KMS-11 (cell line): Measurements from ENCODE around the gene LPP.

Experiments used
- H2AFZ ChIP-seq: fragments of 200-600 bp; sonication (generic); 2 replicates; pipeline ENCODE4 v1.6.1; 2016; ENCODE audit warnings: antibody characterized with exemption, mixed run types, low read depth
- H3K27ac ChIP-seq: fragments of 200-600 bp; sonication (generic); 2 replicates; pipeline ENCODE4 v1.6.1; 2016; ENCODE audit warnings: mild to moderate bottlenecking, mixed run types
- H3K27me3 ChIP-seq: fragments of 200-600 bp; sonication (generic); 2 replicates; pipeline ENCODE4 v1.6.1; 2017; ENCODE audit warnings: mild to moderate bottlenecking, low read depth, mixed run types, moderate library complexity; ENCODE audit not compliant: insufficient read depth
- H3K36me3 ChIP-seq: fragments of 200-600 bp; sonication (generic); 2 replicates; pipeline ENCODE4 v1.6.1; 2017; ENCODE audit warnings: mild to moderate bottlenecking, mixed run types; ENCODE audit not compliant: insufficient read depth
- H3K4me1 ChIP-seq: fragments of 200-600 bp; sonication (generic); 2 replicates; pipeline ENCODE4 v1.6.1; 2016; ENCODE audit warnings: mild to moderate bottlenecking, low read depth, mixed run types; ENCODE audit not compliant: poor library complexity, severe bottlenecking
- H3K4me2 ChIP-seq: fragments of 200-600 bp; sonication (generic); 2 replicates; pipeline ENCODE4 v1.7.0; 2016; ENCODE audit warnings: mild to moderate bottlenecking, mixed run types
- H3K4me3 ChIP-seq: fragments of 200-600 bp; sonication (generic); IDR thresholded peaks from 2 replicates; pipeline ENCODE4 v1.6.1; 2017; ENCODE audit warnings: low read depth, low read length, mixed read lengths; ENCODE audit not compliant: insufficient read depth
- H3K79me2 ChIP-seq: fragments of 200-600 bp; sonication (generic); 2 replicates; pipeline ENCODE4 v1.6.1; 2016; ENCODE audit warnings: low read depth, mixed run types; ENCODE audit not compliant: insufficient read depth
- H3K9ac ChIP-seq: fragments of 200-600 bp; sonication (generic); 2 replicates; pipeline ENCODE4 v1.6.1; 2016; ENCODE audit warnings: mild to moderate bottlenecking, mixed run types
- H4K20me1 ChIP-seq: fragments of 200-600 bp; sonication (generic); 2 replicates; pipeline ENCODE4 v1.6.1; 2016; ENCODE audit warnings: mild to moderate bottlenecking, mixed run types; ENCODE audit not compliant: insufficient read depth
- CTCF ChIP-seq: fragments of 200-600 bp; sonication (generic); conservative IDR thresholded peaks from 2 replicates; pipeline ENCODE4 v1.6.1; 2017; ENCODE audit warnings: low read depth, mild to moderate bottlenecking, antibody characterized with exemption, low read length, moderate library complexity, mixed read lengths

The LPP gene

DNA sequence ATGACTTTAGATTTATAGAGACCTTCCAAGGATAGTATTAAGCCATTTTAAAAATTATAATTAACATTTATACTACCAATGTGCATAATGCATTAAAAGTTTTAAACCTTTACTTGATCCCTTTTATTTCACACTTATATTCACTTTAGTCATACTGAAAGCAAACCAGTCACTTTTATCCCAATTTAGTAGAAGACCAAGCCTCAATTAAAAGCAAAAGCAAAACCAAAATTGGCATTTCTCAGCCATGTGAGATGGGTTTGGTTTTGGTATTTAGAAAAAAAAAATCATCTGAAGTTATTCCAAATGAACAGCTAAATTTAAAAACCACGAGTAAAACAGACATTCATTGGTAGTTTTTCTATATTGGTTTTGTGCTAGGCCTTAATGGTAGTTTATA lies 249.4 kb downstream of the LPP start:
- Histone ChIP-seq H3K27ac (no peak overlapping the region), H3K27me3 (no peaks in the 10 kb centered on the region), H2AFZ (no peak overlapping the region), H3K4me2 (peak overlapping the region; percentile 6; the same call in 1 of the 2 replicates), H4K20me1 (no peaks in the 10 kb centered on the region), H3K79me2 (no peaks in the 10 kb centered on the region), H3K4me3 (no peak overlapping the region), H3K36me3 (no peaks in the 10 kb centered on the region), H3K9ac (no peak overlapping the region), H3K4me1 (peaks cover 19% of the 10 kb centered on the region)
- no peak for TF ChIP-seq CTCF

GRCh38 chr3:188404124-188404523 lies 250.2 kb downstream of the LPP start:
- no peak overlapping the region for H3K27ac ChIP-seq
- H2AFZ ChIP-seq, result no peak overlapping the region
- no peaks in the 10 kb centered on the region for H3K36me3 ChIP-seq
- H3K4me2 ChIP-seq, result no peak overlapping the region
- peaks cover 19% of the 10 kb centered on the region for H3K4me1 ChIP-seq
- no peak overlapping the region for H3K4me3 ChIP-seq
- H3K9ac ChIP-seq, result no peak overlapping the region
- no peak for TF ChIP-seq CTCF
- H3K79me2 ChIP-seq, result no peaks in the 10 kb centered on the region
- no peaks in the 10 kb centered on the region for H3K27me3 ChIP-seq
- no peaks in the 10 kb centered on the region for H4K20me1 ChIP-seq

GRCh38 chr3:188404701-188405100 lies 250.7 kb downstream of the LPP start:
- H2AFZ ChIP-seq, result no peak overlapping the region
- no peaks in the 10 kb centered on the region for H3K79me2 ChIP-seq
- H3K27ac ChIP-seq, result no peak overlapping the region
- no peak overlapping the region for H3K4me2 ChIP-seq
- H3K4me3 ChIP-seq, result no peak overlapping the region
- H3K36me3 ChIP-seq, result no peaks in the 10 kb centered on the region
- peaks cover 19% of the 10 kb centered on the region for H3K4me1 ChIP-seq
- no peaks in the 10 kb centered on the region for H3K27me3 ChIP-seq
- TF ChIP-seq CTCF, result no peak
- no peaks in the 10 kb centered on the region for H4K20me1 ChIP-seq
- H3K9ac ChIP-seq, result no peak overlapping the region

GRCh38 chr3:188407158-188407880 lies 253.4 kb downstream of the LPP start:
- Histone ChIP-seq H3K4me3 (no peak overlapping the region), H3K79me2 (no peaks in the 10 kb centered on the region), H3K4me2 (no peak overlapping the region), H3K27ac (no peak overlapping the region), H3K36me3 (no peaks in the 10 kb centered on the region), H3K27me3 (no peaks in the 10 kb centered on the region), H3K9ac (no peak overlapping the region), H2AFZ (no peak overlapping the region), H4K20me1 (no peaks in the 10 kb centered on the region), H3K4me1 (peaks cover 7% of the 10 kb centered on the region)
- TF ChIP-seq CTCF, result no peak
